ENCODE results near the gene ZNF582. TPM values are rescaled to one million over a fixed set of nuclear protein-coding genes. Genes with fewer than 3 reads are reported as not detected.
A peak's percentile ranks its signal among the peaks of the same experiment; 100 is the strongest.

Gene ZNF582
- polyA plus RNA-seq, 3 donors from 2014 or later, result 5.2 to 8.7 (median 8.2) TPM

- no peak for DNase-seq
- peaks cover 0 to 2% (median 0%) of the 10 kb centered on the region in 3 donors for H3K27me3 Mint-ChIP-seq (ENCODE audit: low read depth in 3 of 3)
- H3K27ac Mint-ChIP-seq, result no peak overlapping the region
- peaks cover 65 to 72% (median 68%) of the 10 kb centered on the region in 3 donors for H3K36me3 Mint-ChIP-seq
- peaks cover 57 to 80% (median 73%) of the 10 kb centered on the region in 6 donors for H3K9me3 Mint-ChIP-seq
- H3K4me3 Mint-ChIP-seq, result no peak overlapping the region
- peaks cover 5 to 13% of the 10 kb centered on the region in 2 donors for H3K4me1 Mint-ChIP-seq
These were observed 16.0 kb downstream of the ZNF582 start for GRCh38 chr19:56377105-56377924.

DNA sequence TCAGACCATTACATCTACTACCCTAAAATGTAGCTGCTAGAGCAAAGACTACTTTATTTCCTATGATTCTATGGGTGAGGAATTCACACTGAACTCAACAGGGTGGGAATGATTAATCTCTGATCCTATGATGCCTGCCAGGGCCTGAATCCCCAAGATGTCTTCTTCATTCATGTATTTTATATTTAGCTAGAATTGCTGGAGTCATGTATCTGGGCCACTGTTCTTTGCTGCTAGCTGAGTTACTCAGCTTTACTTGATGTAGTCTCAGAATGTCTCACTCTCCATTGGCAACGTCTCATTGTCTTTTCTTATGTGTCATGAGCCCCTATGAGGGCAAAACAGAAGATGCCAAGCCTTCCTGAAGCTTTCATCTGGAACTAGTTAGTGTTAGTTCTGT, 21.1 kb downstream of the ZNF582 start:
- H3K9me3 Mint-ChIP-seq, result peaks cover 22 to 39% (median 35%) of the 10 kb centered on the region in 6 donors
- DNase-seq, result no peak
- H3K4me1 Mint-ChIP-seq, result peaks cover 25 to 41% of the 10 kb centered on the region in 2 donors
- H3K27me3 Mint-ChIP-seq (ENCODE audit: low read depth in 3 of 3), result peaks cover 2 to 9% (median 8%) of the 10 kb centered on the region in 3 donors
- peaks cover 54 to 75% (median 71%) of the 10 kb centered on the region in 3 donors for H3K36me3 Mint-ChIP-seq
- H3K27ac Mint-ChIP-seq, result no peak overlapping the region
- no peak overlapping the region for H3K4me3 Mint-ChIP-seq

GRCh38 chr19:56369886-56370676, 23.3 kb downstream of the ZNF582 start:
- peak overlapping the region in 1 of 6 donors; percentile 34 for H3K27ac Mint-ChIP-seq
- H3K4me1 Mint-ChIP-seq, result peaks cover 25 to 41% of the 10 kb centered on the region in 2 donors
- peaks cover 35 to 53% (median 49%) of the 10 kb centered on the region in 3 donors for H3K36me3 Mint-ChIP-seq
- peaks cover 8 to 28% (median 15%) of the 10 kb centered on the region in 6 donors for H3K9me3 Mint-ChIP-seq
- H3K4me3 Mint-ChIP-seq, result peak overlapping the region; percentile 57 to 69 (median 66)
- DNase-seq, result no peak
- peaks cover 2 to 12% (median 8%) of the 10 kb centered on the region in 3 donors for H3K27me3 Mint-ChIP-seq (ENCODE audit: low read depth in 3 of 3)

DNA sequence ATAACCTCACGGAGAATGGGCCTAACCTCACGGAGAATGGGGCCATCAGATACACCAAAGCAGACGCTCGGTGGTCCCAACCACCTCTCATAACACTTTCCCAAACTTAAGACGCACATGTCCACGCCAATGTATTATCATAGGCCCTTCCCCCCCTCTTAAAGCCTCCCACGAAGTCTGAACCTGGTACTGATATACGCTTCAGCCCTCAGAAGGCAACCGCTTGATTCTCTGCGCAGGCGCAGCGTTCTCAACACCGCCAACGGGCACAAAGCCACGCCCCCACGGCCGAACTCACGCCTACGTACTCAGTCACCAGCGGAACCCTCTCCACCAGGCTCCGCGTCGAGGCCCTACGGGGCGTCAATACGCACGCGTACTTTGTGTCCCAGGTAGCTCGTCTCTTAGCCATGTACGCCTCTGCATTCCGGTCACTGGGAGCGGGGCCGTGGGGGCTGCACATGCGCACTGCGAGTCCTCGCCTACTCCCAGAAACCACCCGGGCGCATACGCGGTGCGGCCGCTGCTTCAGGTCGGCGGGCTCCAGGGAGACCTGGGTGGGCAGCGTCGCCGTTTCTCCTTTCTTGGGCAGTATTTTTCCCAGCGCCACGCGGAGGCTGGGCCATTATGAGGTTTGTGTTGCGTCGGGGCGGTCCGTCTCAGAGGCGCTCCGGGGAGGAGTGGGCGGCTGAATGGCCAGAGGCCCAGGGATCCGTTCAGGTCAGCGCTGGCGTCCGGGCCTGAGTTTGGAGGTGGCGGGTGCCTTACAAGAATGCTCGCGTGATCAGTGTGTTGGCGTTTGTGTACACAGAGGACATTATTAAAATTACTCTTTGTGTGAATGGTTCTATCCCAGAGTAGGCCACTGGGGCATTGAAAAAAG, 25.3 kb downstream of the ZNF582 start:
- H3K4me1 Mint-ChIP-seq, result peaks cover 25 to 41% of the 10 kb centered on the region in 2 donors
- H3K36me3 Mint-ChIP-seq, result peaks cover 22 to 38% (median 32%) of the 10 kb centered on the region in 3 donors
- H3K27ac Mint-ChIP-seq, result peak overlapping the region; percentile 88 to 95 (median 89)
- H3K27me3 Mint-ChIP-seq (ENCODE audit: low read depth in 3 of 3), result peaks cover 2 to 12% (median 8%) of the 10 kb centered on the region in 3 donors
- H3K4me3 Mint-ChIP-seq, result peak overlapping the region; percentile 93 to 95 (median 94)
- peaks cover 7 to 35% (median 10%) of the 10 kb centered on the region in 6 donors for H3K9me3 Mint-ChIP-seq
- DNase-seq, result peak; percentile 83 to 87 (median 86)

- DNase-seq, result no peak
- peaks cover 16 to 37% (median 31%) of the 10 kb centered on the region in 3 donors for H3K36me3 Mint-ChIP-seq
- H3K4me1 Mint-ChIP-seq, result no peaks in the 10 kb centered on the region
- peaks cover 12 to 60% (median 24%) of the 10 kb centered on the region in 6 donors for H3K9me3 Mint-ChIP-seq
- no peak overlapping the region for H3K4me3 Mint-ChIP-seq
- H3K27ac Mint-ChIP-seq, result no peak overlapping the region
- H3K27me3 Mint-ChIP-seq (ENCODE audit: low read depth in 3 of 3), result peaks cover 2 to 8% (median 5%) of the 10 kb centered on the region in 3 donors
These were observed 32.5 kb downstream of the ZNF582 start for GRCh38 chr19:56360841-56361240.

GRCh38 chr19:56356944-56357343, 36.4 kb downstream of the ZNF582 start:
- Mint-ChIP-seq H3K36me3 (peaks cover 7 to 31% (median 25%) of the 10 kb centered on the region in 3 donors), H3K4me3 (no peak overlapping the region), H3K4me1 (no peaks in the 10 kb centered on the region), H3K27me3 (ENCODE audit: low read depth in 3 of 3) (peaks cover 2 to 10% (median 5%) of the 10 kb centered on the region in 3 donors), H3K27ac (no peak overlapping the region), H3K9me3 (peaks cover 2 to 33% (median 18%) of the 10 kb centered on the region in 6 donors)
- DNase-seq, result no peak

DNA sequence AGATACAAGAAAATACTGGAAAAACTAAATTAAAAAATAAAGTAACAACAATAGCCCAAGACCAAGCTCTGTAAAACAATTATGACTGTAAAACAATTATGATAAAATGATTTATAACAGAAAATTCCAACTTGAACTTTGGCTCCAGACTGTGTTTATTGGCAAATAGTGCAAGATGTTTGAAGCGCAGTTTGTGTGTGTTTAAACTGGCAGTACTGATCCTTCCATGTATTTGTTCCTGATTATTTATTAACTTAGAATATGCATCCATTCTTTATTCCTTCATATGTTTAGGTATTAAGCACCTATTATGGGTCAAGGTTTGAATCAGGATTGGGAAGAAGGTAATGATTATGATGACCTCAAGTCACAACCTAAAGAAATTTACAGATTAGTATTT, 37.8 kb downstream of the ZNF582 start:
- no peak for DNase-seq
- Mint-ChIP-seq H3K9me3 (peaks cover 2 to 22% (median 13%) of the 10 kb centered on the region in 6 donors), H3K4me3 (no peak overlapping the region), H3K27ac (no peak overlapping the region), H3K36me3 (peaks cover 7 to 25% (median 15%) of the 10 kb centered on the region in 3 donors), H3K27me3 (ENCODE audit: low read depth in 3 of 3) (peaks cover 2 to 8% (median 5%) of the 10 kb centered on the region in 3 donors), H3K4me1 (no peaks in the 10 kb centered on the region)

- Mint-ChIP-seq H3K4me3 (no peak overlapping the region), H3K4me1 (no peaks in the 10 kb centered on the region), H3K27me3 (ENCODE audit: low read depth in 3 of 3) (peaks cover 0 to 3% (median under 1%) of the 10 kb centered on the region in 3 donors), H3K27ac (no peak overlapping the region), H3K36me3 (no peaks in the 10 kb centered on the region), H3K9me3 (peaks cover 0 to 2% (median 0%) of the 10 kb centered on the region in 6 donors)
- DNase-seq, result no peak
These were observed 42.1 kb downstream of the ZNF582 start for GRCh38 chr19:56351208-56351607.

GRCh38 chr19:56350416-56351045, 42.8 kb downstream of the ZNF582 start:
- no peak overlapping the region for H3K4me3 Mint-ChIP-seq
- H3K27ac Mint-ChIP-seq, result no peak overlapping the region
- no peaks in the 10 kb centered on the region for H3K36me3 Mint-ChIP-seq
- no peaks in the 10 kb centered on the region for H3K9me3 Mint-ChIP-seq
- peak; percentile 29 to 40 (median 31) for DNase-seq
- peaks cover 0 to 2% (median 0%) of the 10 kb centered on the region in 3 donors for H3K27me3 Mint-ChIP-seq (ENCODE audit: low read depth in 3 of 3)
- H3K4me1 Mint-ChIP-seq, result no peaks in the 10 kb centered on the region

- no peaks in the 10 kb centered on the region for H3K9me3 Mint-ChIP-seq
- H3K27ac Mint-ChIP-seq, result no peak overlapping the region
- H3K27me3 Mint-ChIP-seq (ENCODE audit: low read depth in 3 of 3), result peaks cover 0 to 2% (median 0%) of the 10 kb centered on the region in 3 donors
- H3K4me3 Mint-ChIP-seq, result no peak overlapping the region
- DNase-seq, result no peak
- H3K36me3 Mint-ChIP-seq, result no peaks in the 10 kb centered on the region
- no peaks in the 10 kb centered on the region for H3K4me1 Mint-ChIP-seq
These were observed 45.0 kb downstream of the ZNF582 start for GRCh38 chr19:56348289-56348877.

DNA sequence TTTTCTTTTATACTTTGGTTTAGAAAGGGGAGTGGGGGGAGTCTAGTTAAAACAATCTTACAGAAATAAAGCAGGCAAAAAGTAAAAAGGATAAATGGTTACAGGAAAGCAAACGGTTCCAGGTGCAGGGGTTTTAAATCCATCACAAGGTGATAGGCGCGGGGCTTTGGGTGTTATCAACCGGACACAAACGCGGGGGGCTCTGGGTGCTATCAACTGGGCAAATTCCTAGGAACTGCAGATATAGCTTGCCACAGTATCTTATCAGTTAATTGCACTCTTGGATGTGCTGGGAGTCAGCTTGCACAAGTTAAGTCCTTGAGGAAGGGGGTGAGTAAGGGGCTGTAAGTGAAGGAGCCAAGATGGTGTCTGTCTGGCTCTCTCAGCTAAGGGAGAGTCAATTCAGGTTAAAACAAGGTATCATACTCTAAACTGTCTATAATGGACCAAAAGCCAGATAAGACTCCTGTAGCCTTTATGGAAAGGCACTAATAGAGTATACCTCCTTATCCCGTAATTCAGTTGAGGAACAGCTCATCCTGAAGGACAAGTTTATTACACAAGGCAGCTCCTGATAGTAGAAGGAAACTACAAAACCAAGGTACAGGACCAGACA, 46.1 kb downstream of the ZNF582 start:
- Mint-ChIP-seq H3K9me3 (no peaks in the 10 kb centered on the region), H3K27me3 (ENCODE audit: low read depth in 3 of 3) (peaks cover 0 to 5% (median 2%) of the 10 kb centered on the region in 3 donors), H3K4me1 (no peaks in the 10 kb centered on the region), H3K36me3 (no peaks in the 10 kb centered on the region), H3K4me3 (no peak overlapping the region), H3K27ac (no peak overlapping the region)
- DNase-seq, result no peak

DNA sequence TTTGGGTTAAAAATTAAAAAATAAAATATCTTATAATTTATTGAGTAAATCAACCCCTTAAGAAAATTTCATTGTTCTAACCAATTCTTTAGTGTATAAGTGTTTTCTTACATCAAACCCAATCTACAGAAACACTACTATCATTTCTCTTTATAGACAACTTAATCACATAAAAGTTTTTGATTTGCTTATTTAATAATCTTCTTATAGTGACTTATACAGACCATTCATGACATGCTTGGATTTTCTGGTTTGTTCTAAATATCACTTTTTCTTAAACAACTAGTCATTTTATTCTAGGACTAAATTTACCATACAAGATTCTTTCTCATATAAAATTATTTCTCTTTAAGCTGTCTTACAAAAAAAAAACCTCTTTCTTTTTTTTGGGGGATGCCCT, 51.4 kb downstream of the ZNF582 start:
- Mint-ChIP-seq H3K27me3 (ENCODE audit: low read depth in 3 of 3) (peaks cover 5 to 7% (median 6%) of the 10 kb centered on the region in 3 donors), H3K4me3 (no peak overlapping the region), H3K9me3 (peaks cover 0 to 3% (median 0%) of the 10 kb centered on the region in 6 donors), H3K4me1 (no peaks in the 10 kb centered on the region), H3K36me3 (no peaks in the 10 kb centered on the region), H3K27ac (no peak overlapping the region)
- DNase-seq, result no peak

Measured in immature natural killer cell (primary cell).